CD14-positive monocyte (primary cell): ENCODE measurements around the gene WNT7A. TPM values are rescaled to one million over a fixed set of nuclear protein-coding genes. Genes with fewer than 3 reads are reported as not detected.

ENCODE experiments used
- DNase-seq, 3 donors: peaks; one replicate each; pipeline ENCODE4 v3.0.0-alpha.2; 2011 to 2022
- H2AFZ ChIP-seq: 2 replicates; pipeline ENCODE4 v1.6.0; 2012; ENCODE audit warnings: mild to moderate bottlenecking, low read depth, low read length, inconsistent platforms; ENCODE audit not compliant: insufficient read depth, poor library complexity, severe bottlenecking
- H3K27ac ChIP-seq, 2 donors: 1 replicate in 1 of 2; 2 replicates in 1 of 2; pipeline ENCODE4 v1.5.1; 2012 to 2013; ENCODE audit warnings: low read length in 2 of 2, control low read depth in 1 of 2, inconsistent platforms in 1 of 2, low read depth in 1 of 2, mild to moderate bottlenecking in 1 of 2
- H3K27me3 ChIP-seq, 2 donors: one replicate each; pipeline versions ENCODE4 v1.6.0 to v1.6.1; 2011 to 2013; ENCODE audit warnings: low read length in 2 of 2; ENCODE audit not compliant: control insufficient read depth in 2 of 2, insufficient read depth in 2 of 2
- H3K36me3 ChIP-seq, 2 donors: replicated peaks in 1 of 2; 1 replicate in 1 of 2; 2 replicates in 1 of 2; pipeline versions ENCODE4 v1.5.1 to v1.6.1; 2012 to 2013; ENCODE audit warnings: low read length in 2 of 2, control low read depth in 1 of 2, inconsistent platforms in 1 of 2, mild to moderate bottlenecking in 1 of 2; ENCODE audit not compliant: insufficient read depth in 2 of 2, control insufficient read depth in 1 of 2
- H3K4me1 ChIP-seq, 2 donors: 1 replicate in 1 of 2; 2 replicates in 1 of 2; pipeline versions ENCODE4 v1.5.1 to v1.6.1; 2012 to 2013; ENCODE audit warnings: low read length in 2 of 2, control low read depth in 1 of 2, inconsistent platforms in 1 of 2, mild to moderate bottlenecking in 1 of 2, moderate library complexity in 1 of 2; ENCODE audit not compliant: insufficient read depth in 2 of 2, control insufficient read depth in 1 of 2
- H3K4me2 ChIP-seq: replicated peaks from 2 replicates; pipeline ENCODE3; 2012; ENCODE audit warnings: low read length, moderate library complexity, mild to moderate bottlenecking; ENCODE audit not compliant: poor library complexity, severe bottlenecking; ENCODE audit errors: extremely low read depth
- H3K4me3 ChIP-seq, 3 experiments: fragments of 200-600 bp in 1 of 3; sonication (generic) in 1 of 3; replicated peaks in 1 of 3; 1 replicate in 2 of 3; 2 replicates in 1 of 3; pipeline ENCODE4 v1.5.1; 2011 to 2013; ENCODE audit warnings: low read length in 3 of 3, mild to moderate bottlenecking in 3 of 3, control low read depth in 2 of 3, low read depth in 2 of 3, inconsistent platforms in 1 of 3, moderate library complexity in 1 of 3
- H3K79me2 ChIP-seq: 2 replicates; pipeline ENCODE4 v1.6.0; 2012; ENCODE audit warnings: mild to moderate bottlenecking, control low read depth, inconsistent platforms, low read length, moderate library complexity; ENCODE audit not compliant: insufficient read depth
- H3K9ac ChIP-seq: 2 replicates; pipeline ENCODE4 v1.6.0; 2017; ENCODE audit warnings: low read length, mild to moderate bottlenecking; ENCODE audit not compliant: insufficient read depth, poor library complexity, severe bottlenecking
- H3K9me3 ChIP-seq, 2 donors: replicated peaks in 1 of 2; 1 replicate in 1 of 2; 2 replicates in 1 of 2; pipeline versions ENCODE4 v1.5.1 to v1.6.1; 2012 to 2013; ENCODE audit warnings: low read length in 2 of 2, control low read depth in 1 of 2; ENCODE audit not compliant: control insufficient read depth in 1 of 2, insufficient read depth in 1 of 2
- H4K20me1 ChIP-seq: 2 replicates; pipeline ENCODE4 v1.6.0; 2012; ENCODE audit warnings: mild to moderate bottlenecking, low read length, control low read depth, moderate library complexity; ENCODE audit not compliant: insufficient read depth
- H3K27ac Mint-ChIP-seq, 7 donors: one replicate each; pipeline ENCODE4 v1.8.0; 2020; ENCODE audit warnings: mild to moderate bottlenecking in 7 of 7, mixed read lengths in 7 of 7, moderate library complexity in 6 of 7, inconsistent platforms in 2 of 7
- H3K27me3 Mint-ChIP-seq, 3 donors: one replicate each; pipeline ENCODE4 v1.8.0; 2021 to 2022; ENCODE audit warnings: low read depth in 3 of 3, mild to moderate bottlenecking in 3 of 3, mixed read lengths in 3 of 3, moderate library complexity in 3 of 3, inconsistent platforms in 1 of 3
- H3K36me3 Mint-ChIP-seq, 2 donors: one replicate each; pipeline ENCODE4 v1.8.0; 2020; ENCODE audit warnings: mixed read lengths in 2 of 2, inconsistent platforms in 1 of 2, mild to moderate bottlenecking in 1 of 2
- H3K4me1 Mint-ChIP-seq: one replicate; pipeline ENCODE4 v1.8.0; 2020; ENCODE audit warnings: mild to moderate bottlenecking, mixed read lengths
- H3K4me3 Mint-ChIP-seq, 2 donors: one replicate each; pipeline ENCODE4 v1.8.0; 2020; ENCODE audit warnings: mild to moderate bottlenecking in 2 of 2, mixed read lengths in 2 of 2, moderate library complexity in 1 of 2
- H3K9me3 Mint-ChIP-seq, 7 donors: one replicate each; pipeline ENCODE4 v1.8.0; 2020 to 2022; ENCODE audit warnings: mixed read lengths in 7 of 7, mild to moderate bottlenecking in 6 of 7, moderate library complexity in 6 of 7, inconsistent platforms in 2 of 7
- WGBS: methylation state at CpG from one replicate; pipeline ENCODE4 v1.1.5; 2013; ENCODE audit warnings: missing lambda C conversion rate; ENCODE audit not compliant: insufficient coverage; 5-methylcytosine and 5-hydroxymethylcytosine counted together
- intact Hi-C, 2 donors: fragments of 100-400 bp; cut with micrococcal nuclease; formaldehyde crosslinking; loops; one replicate each; pipeline versions ENCODE4 v1.15.0 to v1.15.1; 2023
- polyA plus RNA-seq, 3 donors: library from polyadenylated mRNA; depleted of rRNA in 1 of 3; unstranded in 2 of 3; stranded (reverse) in 1 of 3; fragments of 300-500 nt in 2 of 3; fragments of >200 nt in 1 of 3; fragmentation: Illumina TruSeq in 2 of 3; gene quantifications; 1 replicate in 2 of 3; 2 replicates in 1 of 3; pipeline ENCODE4 v1.2.3, GENCODE V29; 2012 to 2021
- TF ChIP-seq, protein P1 (sequence below): fragments of 200-600 bp; IDR thresholded peaks from one replicate; pipeline ENCODE4 v1.8.0; 2022; ENCODE audit warnings: antibody characterized with exemption, mild to moderate bottlenecking

WNT7A gene
- polyA plus RNA-seq, 3 donors, result not detected

DNA sequence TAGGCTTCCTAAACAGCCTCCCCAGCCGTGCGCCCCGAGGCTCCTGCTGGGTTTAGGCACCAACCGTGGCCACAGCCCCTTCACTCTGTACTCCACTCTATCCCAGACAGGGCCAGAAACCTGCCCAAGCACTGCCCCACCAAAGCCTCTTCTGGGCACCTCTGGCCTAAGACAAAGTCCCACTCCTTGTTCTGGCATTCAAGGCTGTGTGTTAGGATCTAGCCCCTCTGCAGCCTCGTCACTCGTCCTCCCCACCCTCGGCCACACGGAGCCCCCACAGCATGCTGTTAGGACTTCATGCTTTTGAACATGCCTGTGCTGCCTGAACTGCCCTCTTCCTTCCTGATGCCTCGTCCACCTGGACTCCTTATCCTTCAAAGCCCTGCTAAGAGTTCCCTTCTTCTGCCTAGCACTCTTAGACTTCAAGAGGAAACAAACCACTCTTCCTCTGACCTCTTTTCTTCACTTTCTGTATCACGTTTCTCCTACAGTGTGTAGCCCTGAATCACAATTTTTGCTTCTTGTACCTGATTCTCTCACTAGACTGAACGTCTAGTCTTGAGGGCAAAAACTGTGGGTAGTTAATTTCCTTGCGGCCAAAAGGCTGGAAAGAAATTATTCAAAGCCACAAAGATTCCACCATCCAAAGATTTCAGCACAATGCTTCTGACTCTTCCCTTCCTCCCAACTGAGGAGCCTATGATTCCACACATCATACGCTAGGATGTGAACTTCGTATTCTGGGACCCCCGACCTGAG, 28.6 kb downstream of the WNT7A start:
- no peak for DNase-seq
- intact Hi-C loops, result no loop called here
- no peaks in the 10 kb centered on the region for H3K4me1 ChIP-seq
- WGBS, result 50% methylated on average over 10 of the region's 15 CpGs
- no peak overlapping the region for H3K4me2 ChIP-seq
- H3K4me3 Mint-ChIP-seq, result no peak overlapping the region
- H3K9me3 Mint-ChIP-seq, result no peaks in the 10 kb centered on the region
- no peaks in the 10 kb centered on the region for H3K4me1 Mint-ChIP-seq
- H3K27ac Mint-ChIP-seq, result no peak overlapping the region
- H3K27me3 ChIP-seq, result no peaks in the 10 kb centered on the region
- no peaks in the 10 kb centered on the region for H3K79me2 ChIP-seq
- no peak overlapping the region for H2AFZ ChIP-seq
- no peaks in the 10 kb centered on the region for H3K9me3 ChIP-seq
- H3K27me3 Mint-ChIP-seq, result peaks cover 2 to 5% (median 3%) of the 10 kb centered on the region in 3 donors
- H3K36me3 ChIP-seq, result no peaks in the 10 kb centered on the region
- no peaks in the 10 kb centered on the region for H3K36me3 Mint-ChIP-seq
- TF ChIP-seq, protein P1, sequence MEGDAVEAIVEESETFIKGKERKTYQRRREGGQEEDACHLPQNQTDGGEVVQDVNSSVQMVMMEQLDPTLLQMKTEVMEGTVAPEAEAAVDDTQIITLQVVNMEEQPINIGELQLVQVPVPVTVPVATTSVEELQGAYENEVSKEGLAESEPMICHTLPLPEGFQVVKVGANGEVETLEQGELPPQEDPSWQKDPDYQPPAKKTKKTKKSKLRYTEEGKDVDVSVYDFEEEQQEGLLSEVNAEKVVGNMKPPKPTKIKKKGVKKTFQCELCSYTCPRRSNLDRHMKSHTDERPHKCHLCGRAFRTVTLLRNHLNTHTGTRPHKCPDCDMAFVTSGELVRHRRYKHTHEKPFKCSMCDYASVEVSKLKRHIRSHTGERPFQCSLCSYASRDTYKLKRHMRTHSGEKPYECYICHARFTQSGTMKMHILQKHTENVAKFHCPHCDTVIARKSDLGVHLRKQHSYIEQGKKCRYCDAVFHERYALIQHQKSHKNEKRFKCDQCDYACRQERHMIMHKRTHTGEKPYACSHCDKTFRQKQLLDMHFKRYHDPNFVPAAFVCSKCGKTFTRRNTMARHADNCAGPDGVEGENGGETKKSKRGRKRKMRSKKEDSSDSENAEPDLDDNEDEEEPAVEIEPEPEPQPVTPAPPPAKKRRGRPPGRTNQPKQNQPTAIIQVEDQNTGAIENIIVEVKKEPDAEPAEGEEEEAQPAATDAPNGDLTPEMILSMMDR, result no peak
- no peak overlapping the region for H3K9ac ChIP-seq
- no peak overlapping the region for H3K27ac ChIP-seq
- H4K20me1 ChIP-seq, result no peaks in the 10 kb centered on the region
- no peak overlapping the region for H3K4me3 ChIP-seq

DNA sequence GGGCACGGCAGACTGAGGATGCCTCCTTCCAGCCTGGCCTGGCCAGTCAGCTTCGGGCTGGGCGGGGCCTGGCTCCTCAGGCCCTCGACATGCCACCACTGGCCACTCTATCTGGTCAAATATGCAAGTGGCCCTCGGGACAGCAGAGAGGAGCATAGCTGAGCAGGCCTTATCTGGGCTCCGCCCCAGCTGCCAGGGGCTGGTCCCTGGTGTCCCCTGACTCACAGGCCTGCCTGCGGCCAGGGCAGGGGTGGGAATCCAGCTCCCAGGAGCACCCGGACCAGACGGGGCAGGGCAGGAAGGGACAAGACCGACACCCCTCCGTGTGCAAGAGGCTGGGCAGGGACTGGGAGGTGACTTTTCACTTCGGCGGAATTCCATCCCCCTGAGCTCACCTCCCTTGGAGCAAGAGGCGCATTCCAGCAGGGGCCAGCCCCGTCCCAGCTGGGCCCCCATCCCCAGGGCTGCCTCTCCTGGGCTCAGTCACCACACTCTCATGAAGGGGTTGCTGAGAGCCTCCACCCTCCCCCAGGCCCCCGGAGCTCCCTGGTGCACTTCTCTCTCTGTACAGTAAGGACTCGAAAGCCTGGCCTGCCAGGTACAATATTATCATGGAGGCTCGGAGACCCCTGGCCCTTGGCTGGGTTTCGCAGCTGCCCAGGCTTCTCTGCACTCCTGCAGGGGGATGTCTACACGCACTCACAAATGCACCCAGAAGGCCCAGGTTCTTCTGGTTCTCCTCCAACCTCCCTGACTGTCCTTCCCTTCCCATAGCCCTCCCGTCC, 29.5 kb downstream of the WNT7A start:
- H3K9ac ChIP-seq, result no peak overlapping the region
- DNase-seq, result no peak
- 93% methylated on average over 16 of the region's 21 CpGs for WGBS
- no peaks in the 10 kb centered on the region for H4K20me1 ChIP-seq
- H3K4me1 ChIP-seq, result no peaks in the 10 kb centered on the region
- Mint-ChIP-seq H3K36me3 (no peaks in the 10 kb centered on the region), H3K27ac (no peak overlapping the region), H3K27me3 (peaks cover 2 to 5% (median 3%) of the 10 kb centered on the region in 3 donors), H3K9me3 (no peaks in the 10 kb centered on the region), H3K4me3 (no peak overlapping the region), H3K4me1 (no peaks in the 10 kb centered on the region)
- H3K4me3 ChIP-seq, result no peak overlapping the region
- H3K36me3 ChIP-seq, result no peaks in the 10 kb centered on the region
- H3K9me3 ChIP-seq, result no peaks in the 10 kb centered on the region
- no peaks in the 10 kb centered on the region for H3K27me3 ChIP-seq
- TF ChIP-seq, protein P1, result no peak
- intact Hi-C loops, result no loop called here
- no peak overlapping the region for H3K27ac ChIP-seq
- H2AFZ ChIP-seq, result no peak overlapping the region
- no peaks in the 10 kb centered on the region for H3K79me2 ChIP-seq
- H3K4me2 ChIP-seq, result no peak overlapping the region
